Nephron progenitor cell (in vitro differentiated cells): Measurements from ENCODE around the gene MITF.

ENCODE experiments used
- DNase-seq: peaks from one replicate; pipeline ENCODE4 v3.0.0; 2021
- H3K27ac Mint-ChIP-seq: 2 replicates; pipeline ENCODE4 v1.8.0; 2021; ENCODE audit warnings: mild to moderate bottlenecking, moderate library complexity, mixed read lengths
- H3K27me3 Mint-ChIP-seq: 2 replicates; pipeline ENCODE4 v1.8.0; 2021; ENCODE audit warnings: mild to moderate bottlenecking, low read depth, mixed read lengths; ENCODE audit not compliant: poor library complexity
- H3K36me3 Mint-ChIP-seq: 2 replicates; pipeline ENCODE4 v1.8.0; 2021; ENCODE audit warnings: low read depth, mixed read lengths
- H3K4me1 Mint-ChIP-seq: 2 replicates; pipeline ENCODE4 v1.8.0; 2021; ENCODE audit warnings: mixed read lengths
- H3K4me3 Mint-ChIP-seq: 2 replicates; pipeline ENCODE4 v1.8.0; 2021; ENCODE audit warnings: mild to moderate bottlenecking, moderate library complexity, mixed read lengths
- H3K9me3 Mint-ChIP-seq: 2 replicates; pipeline ENCODE4 v1.8.0; 2021; ENCODE audit warnings: mild to moderate bottlenecking, moderate library complexity, mixed read lengths
- CTCF ChIP-seq: fragments of 200-600 bp; sonication (generic); IDR thresholded peaks from 2 replicates; pipeline ENCODE4 v1.5.0; 2021; ENCODE audit warnings: antibody characterized with exemption

The MITF gene

GRCh38 chr3:69853027-69853426, 113.8 kb downstream of the MITF start:
- Mint-ChIP-seq H3K27me3 (peaks cover 3% of the 10 kb centered on the region), H3K36me3 (no peaks in the 10 kb centered on the region), H3K27ac (no peak overlapping the region), H3K4me1 (no peaks in the 10 kb centered on the region), H3K4me3 (no peak overlapping the region), H3K9me3 (no peaks in the 10 kb centered on the region)
- no peak for TF ChIP-seq CTCF
- DNase-seq = no peak

GRCh38 chr3:69855436-69856162, 116.3 kb downstream of the MITF start:
- Mint-ChIP-seq H3K4me1 (no peaks in the 10 kb centered on the region), H3K27me3 (peaks cover 3% of the 10 kb centered on the region), H3K9me3 (no peaks in the 10 kb centered on the region), H3K4me3 (no peak overlapping the region), H3K27ac (no peak overlapping the region), H3K36me3 (no peaks in the 10 kb centered on the region)
- no peak for DNase-seq
- peak; percentile 10 for TF ChIP-seq CTCF

- Mint-ChIP-seq H3K36me3 (no peaks in the 10 kb centered on the region), H3K27ac (no peak overlapping the region), H3K4me3 (no peak overlapping the region), H3K9me3 (no peaks in the 10 kb centered on the region), H3K27me3 (peaks cover 3% of the 10 kb centered on the region), H3K4me1 (no peaks in the 10 kb centered on the region)
- TF ChIP-seq CTCF = no peak
- DNase-seq = no peak
These were observed 117.9 kb downstream of the MITF start for GRCh38 chr3:69856965-69857705.

GRCh38 chr3:69861556-69861955, 122.3 kb downstream of the MITF start:
- Mint-ChIP-seq H3K36me3 (no peaks in the 10 kb centered on the region), H3K4me3 (no peak overlapping the region), H3K4me1 (peaks cover 11% of the 10 kb centered on the region), H3K9me3 (no peaks in the 10 kb centered on the region), H3K27ac (no peak overlapping the region), H3K27me3 (no peaks in the 10 kb centered on the region)
- no peak for DNase-seq
- TF ChIP-seq CTCF = no peak

GRCh38 chr3:69864141-69864540, 124.9 kb downstream of the MITF start:
- Mint-ChIP-seq H3K4me1 (peaks cover 17% of the 10 kb centered on the region), H3K27me3 (no peaks in the 10 kb centered on the region), H3K36me3 (no peaks in the 10 kb centered on the region), H3K4me3 (no peak overlapping the region), H3K9me3 (no peaks in the 10 kb centered on the region), H3K27ac (no peak overlapping the region)
- DNase-seq = no peak
- no peak for TF ChIP-seq CTCF
